Measurements from ENCODE around the gene CALR. TPM values are rescaled to one million over a fixed set of nuclear protein-coding genes. Genes with fewer than 3 reads are reported as not detected.
A peak's percentile ranks its signal among the peaks of the same experiment; 100 is the strongest.
"Not testable (repeated sequence)": the region's sequence is repeated elsewhere in the genome, so short reads cannot be mapped to it uniquely, and the experiment has no call there.

Gene CALR
- total RNA-seq, 4 donors from 2014 or later, result 349 to 570 (median 439) TPM

GRCh38 chr19:12954612-12954962 is 16.2 kb downstream of the CALR start:
- no peak for ATAC-seq (ENCODE audit: low FRiP score)
- no peak for DNase-seq (ENCODE audit: low spot score)
- TF ChIP-seq, protein P1, sequence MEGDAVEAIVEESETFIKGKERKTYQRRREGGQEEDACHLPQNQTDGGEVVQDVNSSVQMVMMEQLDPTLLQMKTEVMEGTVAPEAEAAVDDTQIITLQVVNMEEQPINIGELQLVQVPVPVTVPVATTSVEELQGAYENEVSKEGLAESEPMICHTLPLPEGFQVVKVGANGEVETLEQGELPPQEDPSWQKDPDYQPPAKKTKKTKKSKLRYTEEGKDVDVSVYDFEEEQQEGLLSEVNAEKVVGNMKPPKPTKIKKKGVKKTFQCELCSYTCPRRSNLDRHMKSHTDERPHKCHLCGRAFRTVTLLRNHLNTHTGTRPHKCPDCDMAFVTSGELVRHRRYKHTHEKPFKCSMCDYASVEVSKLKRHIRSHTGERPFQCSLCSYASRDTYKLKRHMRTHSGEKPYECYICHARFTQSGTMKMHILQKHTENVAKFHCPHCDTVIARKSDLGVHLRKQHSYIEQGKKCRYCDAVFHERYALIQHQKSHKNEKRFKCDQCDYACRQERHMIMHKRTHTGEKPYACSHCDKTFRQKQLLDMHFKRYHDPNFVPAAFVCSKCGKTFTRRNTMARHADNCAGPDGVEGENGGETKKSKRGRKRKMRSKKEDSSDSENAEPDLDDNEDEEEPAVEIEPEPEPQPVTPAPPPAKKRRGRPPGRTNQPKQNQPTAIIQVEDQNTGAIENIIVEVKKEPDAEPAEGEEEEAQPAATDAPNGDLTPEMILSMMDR (IDR thresholded peaks at IDR 0.05), result no peak

DNA sequence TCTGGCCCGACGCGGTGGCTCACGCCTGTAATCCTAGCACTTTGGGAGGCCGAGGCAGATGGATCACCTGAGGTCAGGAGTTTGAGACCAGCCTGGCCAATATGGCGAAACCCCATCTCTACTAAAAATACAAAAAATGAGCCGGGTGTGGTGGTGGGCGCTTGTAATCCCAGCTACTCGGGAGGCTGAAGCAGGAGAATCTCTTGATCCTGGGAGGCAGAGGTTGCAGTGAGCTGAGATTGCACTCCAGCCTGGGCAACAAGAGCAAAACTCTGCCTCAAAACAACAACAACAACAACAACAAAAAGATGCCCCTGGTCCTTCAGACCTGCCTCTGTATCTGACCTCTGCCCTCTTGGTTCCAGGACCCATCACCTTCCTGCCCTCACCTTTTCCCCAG is 17.2 kb downstream of the CALR start:
- not testable (repeated sequence) for ATAC-seq (ENCODE audit: low FRiP score)

GRCh38 chr19:12955996-12956395 is 17.6 kb downstream of the CALR start:
- no peak for ATAC-seq (ENCODE audit: low FRiP score)
- TF ChIP-seq, protein P1 (IDR thresholded peaks at IDR 0.05), result no peak

More for the DNA sequence above, 17.2 kb downstream of the CALR start:
- DNase-seq (ENCODE audit: low spot score), result not testable (repeated sequence)

DNA sequence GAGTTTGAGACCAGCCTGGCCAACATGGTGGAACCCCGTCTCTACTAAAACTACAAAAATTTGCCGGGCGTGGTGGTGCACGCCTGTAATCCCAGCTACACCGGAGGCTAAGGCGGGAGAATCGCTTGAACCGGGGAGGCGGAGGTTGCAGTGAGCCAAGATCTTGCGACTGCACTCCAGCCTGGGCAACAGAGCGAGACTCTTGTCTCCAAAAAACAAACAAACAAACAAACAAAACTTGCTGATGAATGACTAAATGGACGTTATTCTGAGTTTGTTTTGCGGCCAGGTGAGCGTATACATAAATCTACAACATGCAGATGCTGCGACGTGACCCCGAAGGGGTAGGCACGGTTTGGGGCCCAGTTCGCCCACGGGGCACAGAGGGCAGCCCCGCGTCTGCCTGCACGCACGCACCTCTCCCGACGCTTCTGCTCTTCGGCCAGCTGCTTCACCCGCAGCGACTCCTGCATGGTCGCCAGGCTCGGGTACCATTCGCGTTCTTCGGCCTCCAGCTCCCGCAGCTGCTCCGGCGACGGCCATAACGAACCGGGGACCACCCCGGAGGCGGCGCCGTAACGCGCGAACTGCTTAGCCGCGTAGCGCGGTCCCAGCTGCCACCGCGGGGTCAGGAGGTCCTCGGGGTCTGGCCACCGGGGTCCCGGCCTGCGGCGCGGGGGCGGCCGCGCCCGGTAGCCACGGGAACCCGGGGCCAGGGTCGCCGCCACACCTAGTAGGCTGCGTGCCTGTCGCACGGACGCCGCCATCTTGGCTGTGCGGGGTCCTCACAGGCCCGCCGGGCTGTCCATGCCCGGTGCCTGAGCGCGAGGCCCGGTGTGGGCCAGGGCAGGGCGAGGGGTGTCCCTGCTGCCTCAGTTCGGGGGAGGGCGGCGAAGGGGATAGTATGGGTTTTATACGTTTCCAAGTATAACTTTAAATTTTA is 18.3 kb downstream of the CALR start, which contains the start of gene GADD45GIP1:
TSS of gene GADD45GIP1 (minus strand) at position 778 of the 943 bp plus-strand sequence. CDS start at position 767, 11 bp downstream.
- no peak for DNase-seq (ENCODE audit: low spot score)
- ATAC-seq (ENCODE audit: low FRiP score), result peak; percentile 86

More at GRCh38 chr19:12955996-12956395, 17.6 kb downstream of the CALR start:
- no peak for DNase-seq (ENCODE audit: low spot score)

GRCh38 chr19:12957389-12957952 is 19.1 kb downstream of the CALR start:
- not testable (repeated sequence) for ATAC-seq (ENCODE audit: low FRiP score)

More for the DNA sequence above, 18.3 kb downstream of the CALR start, which contains the start of gene GADD45GIP1:
- TF ChIP-seq, protein P1 (IDR thresholded peaks at IDR 0.05), result no peak

GRCh38 chr19:12959481-12959880 is 21.1 kb downstream of the CALR start:
- ATAC-seq (ENCODE audit: low FRiP score) (no peak), DNase-seq (ENCODE audit: low spot score) (no peak)
- TF ChIP-seq, protein P1 (IDR thresholded peaks at IDR 0.05), result no peak

More at GRCh38 chr19:12957389-12957952, 19.1 kb downstream of the CALR start:
- not testable (repeated sequence) for DNase-seq (ENCODE audit: low spot score)

DNA sequence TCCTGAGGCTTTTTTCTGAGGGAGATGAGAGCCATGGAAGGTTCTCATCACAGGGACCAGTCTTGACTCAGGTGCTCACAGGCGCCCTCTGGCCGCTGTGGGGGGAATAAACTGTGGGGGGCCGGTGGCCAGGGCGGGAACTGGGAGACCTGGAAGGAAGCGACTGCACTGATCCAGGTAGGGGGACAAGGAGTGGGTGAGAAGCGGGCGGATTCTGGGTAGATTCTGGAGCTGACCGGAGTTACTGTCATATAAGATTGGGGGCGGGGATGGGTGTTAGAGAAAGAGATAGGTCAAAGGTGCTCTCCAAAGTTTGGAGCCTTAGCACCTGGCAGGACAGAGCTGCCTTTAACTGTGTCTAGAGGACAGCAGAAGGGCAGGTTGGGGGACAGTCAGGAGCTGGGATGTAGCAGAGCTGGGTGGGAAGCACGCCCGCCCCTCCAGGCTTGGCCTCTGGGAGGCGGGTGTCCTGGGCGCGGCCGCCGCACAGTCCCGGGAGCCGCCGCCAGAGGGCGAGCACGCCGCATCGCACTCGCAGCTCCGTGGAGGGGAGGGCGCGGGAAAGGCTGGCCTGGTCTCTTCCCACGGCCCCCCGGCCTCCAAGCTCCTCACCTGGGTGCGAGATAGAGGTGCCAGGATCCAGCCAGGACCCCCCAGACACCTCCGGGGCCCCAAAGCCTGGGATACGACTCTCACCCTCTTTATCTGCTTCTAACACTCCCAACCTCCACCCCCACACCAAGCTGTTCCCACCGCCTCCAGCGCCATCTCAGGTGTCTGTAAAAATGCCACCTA is 26.8 kb downstream of the CALR start:
- peak; percentile 72 for DNase-seq (ENCODE audit: low spot score)
- TF ChIP-seq, protein P1 (IDR thresholded peaks at IDR 0.05), result peak in 1 of 3 donors; percentile 74

More for the DNA sequence above, 26.8 kb downstream of the CALR start:
- ATAC-seq (ENCODE audit: low FRiP score), result peak; percentile 98
